PC-3 (cell line): ENCODE data around the gene IQCE.

Experiments used
- EZH2 ChIP-seq: fragments of 300-600 bp; sonication (generic); IDR thresholded peaks from one replicate; pipeline ENCODE4 v1.6.1; 2017; ENCODE audit warnings: antibody characterized with exemption, mild to moderate bottlenecking, low read length; ENCODE audit not compliant: unreplicated experiment
- TF ChIP-seq, protein P1 (sequence below): fragments of 300-600 bp; sonication (generic); conservative IDR thresholded peaks from 2 replicates; pipeline ENCODE4 v1.5.1; 2017; ENCODE audit warnings: antibody characterized with exemption, low read depth, mild to moderate bottlenecking, low read length

DNA sequence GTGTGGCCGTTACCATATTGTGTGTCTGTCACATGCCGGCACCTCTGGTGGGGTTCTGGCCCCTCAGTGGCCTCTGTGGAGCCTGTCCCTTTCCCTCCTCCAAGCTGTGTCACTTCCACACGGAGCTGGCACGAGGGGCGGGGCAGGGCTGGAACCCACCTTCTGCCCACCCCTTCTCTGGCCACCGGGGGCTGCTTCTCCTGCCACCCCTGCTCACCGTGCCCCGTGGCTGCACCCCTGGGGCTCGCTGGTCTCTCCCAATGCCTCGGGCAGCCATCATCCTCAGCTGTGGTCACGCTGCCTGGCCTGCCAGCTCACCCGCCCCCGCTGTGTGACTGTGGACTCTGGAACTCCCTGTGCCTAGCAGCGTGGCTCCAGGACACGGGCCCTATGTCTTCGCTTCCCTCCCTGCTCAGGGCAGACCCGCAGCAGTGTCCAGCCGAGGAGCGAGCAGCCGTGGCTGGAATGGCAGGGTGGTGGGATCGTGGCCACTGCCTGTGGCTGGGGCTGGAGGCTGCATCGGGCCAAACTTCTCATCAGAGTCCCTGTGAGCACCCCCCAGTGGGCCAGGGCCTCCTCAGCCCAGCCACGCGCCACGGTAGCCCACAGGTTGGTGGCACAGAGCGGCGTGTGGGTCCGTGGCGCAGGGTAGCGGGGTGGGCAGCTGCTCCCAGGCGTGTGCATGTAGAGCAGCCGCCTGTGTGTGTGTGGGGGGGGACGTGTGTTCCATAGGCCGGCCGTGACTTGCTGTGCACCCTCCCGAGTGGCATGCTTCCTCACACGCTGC lies 81.1 kb downstream of the IQCE start:
- TF ChIP-seq, protein P1, sequence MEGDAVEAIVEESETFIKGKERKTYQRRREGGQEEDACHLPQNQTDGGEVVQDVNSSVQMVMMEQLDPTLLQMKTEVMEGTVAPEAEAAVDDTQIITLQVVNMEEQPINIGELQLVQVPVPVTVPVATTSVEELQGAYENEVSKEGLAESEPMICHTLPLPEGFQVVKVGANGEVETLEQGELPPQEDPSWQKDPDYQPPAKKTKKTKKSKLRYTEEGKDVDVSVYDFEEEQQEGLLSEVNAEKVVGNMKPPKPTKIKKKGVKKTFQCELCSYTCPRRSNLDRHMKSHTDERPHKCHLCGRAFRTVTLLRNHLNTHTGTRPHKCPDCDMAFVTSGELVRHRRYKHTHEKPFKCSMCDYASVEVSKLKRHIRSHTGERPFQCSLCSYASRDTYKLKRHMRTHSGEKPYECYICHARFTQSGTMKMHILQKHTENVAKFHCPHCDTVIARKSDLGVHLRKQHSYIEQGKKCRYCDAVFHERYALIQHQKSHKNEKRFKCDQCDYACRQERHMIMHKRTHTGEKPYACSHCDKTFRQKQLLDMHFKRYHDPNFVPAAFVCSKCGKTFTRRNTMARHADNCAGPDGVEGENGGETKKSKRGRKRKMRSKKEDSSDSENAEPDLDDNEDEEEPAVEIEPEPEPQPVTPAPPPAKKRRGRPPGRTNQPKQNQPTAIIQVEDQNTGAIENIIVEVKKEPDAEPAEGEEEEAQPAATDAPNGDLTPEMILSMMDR = no peak
- no peak for TF ChIP-seq EZH2
